ENCODE measurements around the gene CDH8. TPM values are rescaled to one million over a fixed set of nuclear protein-coding genes. Genes with fewer than 3 reads are reported as not detected.

CDH8 gene
- total RNA-seq, 1 experiment from 2014 or later: not detected

GRCh38 chr16:62060089-62060488, 23.9 kb upstream of the CDH8 start:
- ChIA-PET CTCF (no interaction called here), POLR2A (ENCODE audit: unreplicated experiment) (no interaction called here)
- Histone ChIP-seq H3F3A (ENCODE audit: insufficient read depth, low read depth) (no peaks in the 10 kb centered on the region), H3K27me3 (ENCODE audit: insufficient read depth, low read depth) (no peaks in the 10 kb centered on the region; the same call in 1 of the 2 replicates), H3K27ac (no peak overlapping the region), H3K4me2 (no peak overlapping the region), H3K79me2 (ENCODE audit: low read depth) (no peaks in the 10 kb centered on the region), H3K4me1 (replicated peaks; ENCODE audit: insufficient read depth) (no peaks in the 10 kb centered on the region), H4K20me1 (ENCODE audit: insufficient read depth) (no peaks in the 10 kb centered on the region), H3K9me2 (ENCODE audit: insufficient read depth) (no peaks in the 10 kb centered on the region), H3K9me3 (ENCODE audit: insufficient read depth, low read depth) (no peaks in the 10 kb centered on the region), H2AFZ (no peak overlapping the region), H3K36me3 (ENCODE audit: low read depth) (no peaks in the 10 kb centered on the region), H3K4me3 (no peak overlapping the region)
- intact Hi-C loops (cut with micrococcal nuclease; ENCODE audit: unreplicated experiment): no loop called here
- DNase-seq: no peak
- BruUV-seq (replicated peaks): no TSS peak
- no peak for TF ChIP-seq CTCF (conservative IDR thresholded peaks at IDR 0.05)

DNA sequence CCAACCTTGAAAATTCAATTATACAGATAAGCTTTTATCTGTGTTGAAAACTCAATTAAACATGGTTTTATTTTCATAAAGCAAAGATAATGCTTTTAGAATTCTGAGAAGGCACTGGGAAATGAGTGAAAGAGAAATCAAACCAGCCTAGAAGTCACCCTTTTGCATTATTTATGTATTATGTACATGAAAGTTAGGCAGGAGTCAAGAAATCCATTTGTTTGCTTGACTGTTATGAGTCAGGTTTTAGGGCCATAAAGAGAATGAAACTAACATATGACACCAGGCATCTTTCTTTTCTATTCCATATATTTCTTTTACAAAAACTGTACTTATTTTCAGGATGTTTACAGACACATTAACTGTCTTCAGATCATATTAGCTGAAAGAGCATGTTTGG, 23.3 kb upstream of the CDH8 start:
- H3F3A ChIP-seq (ENCODE audit: insufficient read depth, low read depth): no peaks in the 10 kb centered on the region

GRCh38 chr16:62058412-62058811, 22.2 kb upstream of the CDH8 start:
- no peaks in the 10 kb centered on the region for H3F3A ChIP-seq (ENCODE audit: insufficient read depth, low read depth)
- H3K4me2 ChIP-seq: no peak overlapping the region
- no peaks in the 10 kb centered on the region for H3K27me3 ChIP-seq (ENCODE audit: insufficient read depth, low read depth)
- ChIA-PET CTCF (no interaction called here), POLR2A (ENCODE audit: unreplicated experiment) (no interaction called here)
- no peaks in the 10 kb centered on the region for H3K9me3 ChIP-seq (ENCODE audit: insufficient read depth, low read depth)
- no peak overlapping the region for H3K27ac ChIP-seq
- no peaks in the 10 kb centered on the region for H3K9me2 ChIP-seq (ENCODE audit: insufficient read depth)
- H2AFZ ChIP-seq: no peak overlapping the region
- TF ChIP-seq EZH2 (IDR thresholded peaks at IDR 0.05; ENCODE audit: low read depth) (no peak), CTCF (conservative IDR thresholded peaks at IDR 0.05) (no peak)
- no peaks in the 10 kb centered on the region for H3K36me3 ChIP-seq (ENCODE audit: low read depth)
- no peaks in the 10 kb centered on the region for H3K79me2 ChIP-seq (ENCODE audit: low read depth)
- no TSS peak for BruUV-seq (replicated peaks)
- H3K4me1 ChIP-seq (replicated peaks; ENCODE audit: insufficient read depth): no peaks in the 10 kb centered on the region
- H4K20me1 ChIP-seq (ENCODE audit: insufficient read depth): no peaks in the 10 kb centered on the region
- no peak overlapping the region for H3K4me3 ChIP-seq
- no peak for DNase-seq
- intact Hi-C loops (cut with micrococcal nuclease; ENCODE audit: unreplicated experiment): no loop called here

More for the DNA sequence above, 23.3 kb upstream of the CDH8 start:
- no TSS peak for BruUV-seq (replicated peaks)
- Histone ChIP-seq H3K4me1 (replicated peaks; ENCODE audit: insufficient read depth) (no peaks in the 10 kb centered on the region), H3K4me3 (no peak overlapping the region), H3K79me2 (ENCODE audit: low read depth) (no peaks in the 10 kb centered on the region), H3K27me3 (ENCODE audit: insufficient read depth, low read depth) (no peaks in the 10 kb centered on the region; the same call in 1 of the 2 replicates), H3K9me2 (ENCODE audit: insufficient read depth) (no peaks in the 10 kb centered on the region), H3K36me3 (ENCODE audit: low read depth) (no peaks in the 10 kb centered on the region), H3K9me3 (ENCODE audit: insufficient read depth, low read depth) (no peaks in the 10 kb centered on the region), H2AFZ (no peak overlapping the region), H3K4me2 (no peak overlapping the region), H4K20me1 (ENCODE audit: insufficient read depth) (no peaks in the 10 kb centered on the region), H3K27ac (no peak overlapping the region)
- CTCF ChIA-PET: no interaction called here
- DNase-seq: no peak
- POLR2A ChIA-PET (ENCODE audit: unreplicated experiment): no interaction called here
- TF ChIP-seq EZH2 (IDR thresholded peaks at IDR 0.05; ENCODE audit: low read depth) (no peak), CTCF (conservative IDR thresholded peaks at IDR 0.05) (no peak)
- intact Hi-C loops (cut with micrococcal nuclease; ENCODE audit: unreplicated experiment): no loop called here
